Upper lobe of left lung (tissue), 4 donors: Measurements from ENCODE around the gene IFT25.

ENCODE experiments used
- CTCF ChIP-seq, 6 experiments: fragments of 450-650 bp in 4 of 6; fragments of 200-600 bp in 2 of 6; sonication (generic) in 2 of 6; IDR thresholded peaks; one replicate each; pipeline ENCODE4 v1.5.1; 2016 to 2019; ENCODE audit warnings: antibody characterized with exemption in 6 of 6
- POLR2A ChIP-seq, 4 donors: fragments of 450-650 bp; IDR thresholded peaks; one replicate each; pipeline ENCODE4 v1.5.1; 2016 to 2017; ENCODE audit warnings: antibody characterized with exemption in 4 of 4, mild to moderate bottlenecking in 2 of 4

GRCh38 chr1:53902235-53903138 lies 43.0 kb downstream of the IFT25 start:
- TF ChIP-seq CTCF (IDR thresholded peaks at IDR 0.05) (no peak), POLR2A (IDR thresholded peaks at IDR 0.05) (no peak)
